Esophagus mucosa (tissue), 1 donor: ENCODE measurements around the gene PRKCE. TPM values are rescaled to one million over a fixed set of nuclear protein-coding genes. Genes with fewer than 3 reads are reported as not detected.

Experiments
- ATAC-seq: fragments of 200-7000 bp; cut with Tn5 transposase; one replicate; pipeline ENCODE4 v1.9.1; 2020
- total RNA-seq: library from RNA; stranded (reverse); gene quantifications from one replicate; pipeline ENCODE4 v1.2.4, GENCODE V29; 2023
- donor health status: DM: yes; HTN: yes; CAD: no.

Gene PRKCE
- total RNA-seq, 1 donor from 2014 or later: 13.1 TPM

DNA sequence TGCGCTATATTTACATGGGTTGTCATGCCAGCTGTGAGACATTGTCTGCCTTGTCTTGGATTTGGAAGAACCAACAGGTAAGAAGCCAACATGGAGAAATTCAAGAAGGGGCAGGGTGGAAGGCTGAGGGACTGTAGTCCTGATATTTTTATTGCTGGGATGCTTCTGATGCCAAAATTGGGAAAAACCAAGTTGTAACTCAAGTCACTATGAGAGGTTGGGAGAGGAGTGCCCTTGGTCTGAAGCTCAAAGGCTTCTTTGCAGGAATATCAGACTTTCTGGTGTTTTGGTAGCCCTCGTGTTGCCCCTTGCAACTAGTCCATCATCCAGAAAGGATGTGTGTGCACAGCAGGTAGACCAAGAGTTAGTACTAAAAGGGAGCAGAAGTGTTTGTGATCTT, 351.5 kb downstream of the PRKCE start:
- ATAC-seq: no peak

DNA sequence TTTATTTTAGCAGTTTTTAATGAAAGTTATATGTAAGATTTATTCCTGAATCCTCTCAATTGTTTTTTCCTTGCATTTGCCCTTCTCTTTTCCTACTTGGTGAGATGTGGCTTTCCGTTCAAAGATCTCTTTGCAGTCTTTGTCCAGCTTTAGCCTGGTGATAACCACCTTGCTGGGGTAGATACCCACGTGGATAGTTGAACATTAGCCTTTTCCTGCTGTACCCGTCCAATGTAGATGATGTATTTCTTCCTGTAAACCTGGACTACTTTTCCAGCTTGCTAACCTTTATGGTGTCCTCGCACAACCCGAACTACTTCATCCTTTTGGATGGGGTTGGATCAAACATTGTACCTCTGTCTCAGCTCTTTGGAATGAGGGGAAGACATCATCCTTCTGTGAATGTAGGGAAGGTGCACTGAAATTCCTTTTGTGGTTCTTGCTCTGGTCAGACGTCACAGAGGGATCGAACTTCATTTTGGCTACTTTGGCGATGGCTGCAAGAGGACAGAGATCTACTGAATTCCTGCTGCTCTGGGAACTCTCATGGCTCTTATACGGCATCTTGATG, 352.5 kb downstream of the PRKCE start:
- ATAC-seq: no peak

DNA sequence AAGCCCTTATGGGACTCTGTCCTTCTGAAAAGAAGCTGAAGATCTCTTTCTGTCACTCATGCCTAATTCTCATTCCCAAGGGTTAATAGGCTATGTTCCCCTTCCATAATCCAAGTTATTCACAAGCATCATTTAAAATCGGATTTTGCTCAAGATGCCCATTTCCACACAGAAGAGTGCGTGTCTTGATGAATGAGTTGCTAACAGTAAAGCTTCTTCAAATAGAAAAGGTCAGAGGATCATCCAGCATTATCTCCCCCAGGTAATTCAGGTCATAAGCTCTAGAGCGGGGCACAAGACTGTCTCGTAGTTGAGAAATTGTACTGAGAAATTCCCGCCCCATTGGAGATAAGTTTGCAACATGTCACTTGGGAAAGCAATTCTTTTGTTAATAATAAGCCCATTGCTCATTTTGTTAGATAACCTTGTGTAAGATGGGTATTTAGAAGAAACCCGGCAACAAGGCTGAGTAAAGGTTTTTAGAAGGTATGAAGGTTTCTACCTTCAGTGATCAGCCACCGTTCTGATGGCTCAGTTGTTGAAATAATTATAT, 355.1 kb downstream of the PRKCE start:
- no peak for ATAC-seq

DNA sequence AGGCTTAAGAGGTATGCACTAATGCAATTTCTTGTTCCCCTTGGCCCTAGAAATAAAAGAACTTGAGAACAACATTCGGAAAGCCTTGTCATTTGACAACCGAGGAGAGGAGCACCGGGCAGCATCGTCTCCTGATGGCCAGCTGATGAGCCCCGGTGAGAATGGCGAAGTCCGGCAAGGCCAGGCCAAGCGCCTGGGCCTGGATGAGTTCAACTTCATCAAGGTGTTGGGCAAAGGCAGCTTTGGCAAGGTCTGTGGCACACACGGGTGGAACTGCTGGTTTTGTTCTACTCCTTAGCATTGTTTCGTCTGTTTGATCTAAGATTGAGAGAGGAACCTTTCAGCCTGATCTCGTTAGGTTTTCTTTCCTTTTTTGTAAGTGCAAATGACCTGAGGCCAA, 355.9 kb downstream of the PRKCE start:
- no peak for ATAC-seq

DNA sequence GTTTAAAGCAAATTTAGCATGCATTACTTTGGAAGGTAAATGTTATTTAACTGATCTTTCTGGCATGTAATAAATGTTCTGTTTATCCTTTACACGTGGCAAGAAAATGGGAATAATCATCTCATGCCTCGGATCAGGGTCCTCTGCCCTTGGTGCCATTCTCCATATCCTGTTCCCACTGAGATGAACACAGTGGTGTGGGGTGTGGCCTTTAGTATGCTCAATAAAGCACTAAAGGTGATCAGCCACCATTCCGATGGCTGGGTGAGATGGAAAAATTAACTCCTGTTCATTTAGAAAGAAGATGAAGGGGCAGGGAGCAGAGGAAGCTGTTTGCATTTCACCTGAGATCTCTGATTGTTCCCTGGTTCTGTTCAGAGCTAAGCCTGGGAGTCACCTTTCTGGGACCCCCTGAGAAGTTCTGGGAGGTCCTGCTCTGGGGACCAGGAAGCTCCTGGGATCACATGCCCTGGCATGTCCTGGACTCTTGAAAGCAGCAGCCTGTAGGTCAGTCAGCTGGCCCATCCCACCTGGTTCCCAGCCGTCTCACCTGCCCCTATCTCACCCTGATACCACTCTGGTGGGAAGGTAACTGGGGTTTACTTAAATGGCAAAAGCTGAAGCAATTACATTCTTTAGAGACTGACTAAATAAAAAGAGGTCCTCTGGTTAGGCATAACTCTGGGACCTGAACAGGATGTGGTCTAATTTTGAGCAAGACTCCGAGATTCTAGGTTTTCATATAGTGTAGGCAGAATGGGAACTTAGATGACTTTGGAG, 356.8 kb downstream of the PRKCE start:
- ATAC-seq: no peak

DNA sequence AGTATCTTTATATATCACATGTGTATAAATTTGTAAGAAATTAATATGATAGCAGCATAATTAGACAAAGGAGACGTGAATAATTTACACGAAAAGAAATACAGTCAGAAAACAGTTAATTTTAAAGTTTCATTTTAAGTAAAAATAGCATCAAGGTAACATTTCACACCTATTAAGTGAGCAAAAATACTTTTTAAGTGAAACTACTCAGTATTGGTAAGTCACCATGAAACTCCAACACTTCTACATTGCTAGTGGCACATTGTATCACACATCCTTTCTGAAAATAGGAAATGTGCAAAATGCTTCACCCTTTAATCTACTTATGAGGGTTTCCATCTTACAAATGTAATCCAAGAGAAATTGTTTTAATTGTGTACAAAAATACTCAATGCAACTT, 357.8 kb downstream of the PRKCE start:
- ATAC-seq: no peak

DNA sequence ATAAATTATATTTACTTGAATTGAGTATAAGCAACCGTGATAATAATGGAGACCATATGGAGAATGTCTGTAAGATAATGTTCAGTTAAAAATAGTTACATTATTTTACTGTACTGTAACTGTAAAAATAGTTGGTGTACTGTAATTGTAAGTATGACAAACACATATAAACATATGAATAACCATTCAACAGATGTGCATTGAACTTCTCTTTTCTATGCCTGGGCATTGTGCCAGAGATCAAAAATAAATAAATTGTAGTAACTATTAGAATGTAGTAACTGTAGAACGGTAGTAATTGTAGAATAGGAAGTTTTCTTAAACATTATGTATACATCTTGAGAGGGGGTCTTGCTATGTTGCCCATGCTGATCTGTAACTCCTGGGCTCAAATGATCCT, 358.3 kb downstream of the PRKCE start:
- ATAC-seq: no peak

DNA sequence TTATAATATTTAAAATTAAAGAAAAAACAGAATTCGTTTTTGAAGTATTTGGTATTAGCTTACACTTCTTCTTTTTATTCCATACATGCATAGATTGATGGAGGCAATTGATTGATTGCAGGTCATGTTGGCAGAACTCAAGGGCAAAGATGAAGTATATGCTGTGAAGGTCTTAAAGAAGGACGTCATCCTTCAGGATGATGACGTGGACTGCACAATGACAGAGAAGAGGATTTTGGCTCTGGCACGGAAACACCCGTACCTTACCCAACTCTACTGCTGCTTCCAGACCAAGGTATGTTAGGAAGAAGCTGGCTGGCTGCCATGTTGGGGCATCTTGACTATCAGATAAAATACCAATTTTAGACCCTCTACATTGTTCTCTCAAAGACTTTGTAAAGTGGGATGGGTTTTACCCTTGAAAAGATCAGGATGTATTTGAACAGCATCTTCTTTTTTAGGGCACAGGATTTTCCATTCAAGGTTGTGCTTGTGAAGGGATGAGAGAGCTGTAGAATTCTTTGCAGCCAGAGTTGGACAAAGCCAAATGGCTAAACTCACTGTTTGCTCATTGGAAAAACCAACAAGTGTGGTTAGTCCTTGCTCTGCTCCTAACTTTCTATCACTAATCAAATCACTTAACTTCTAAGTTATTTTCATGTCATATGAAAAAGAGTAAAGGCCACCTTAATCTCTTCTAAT, 358.9 kb downstream of the PRKCE start:
- ATAC-seq: no peak

DNA sequence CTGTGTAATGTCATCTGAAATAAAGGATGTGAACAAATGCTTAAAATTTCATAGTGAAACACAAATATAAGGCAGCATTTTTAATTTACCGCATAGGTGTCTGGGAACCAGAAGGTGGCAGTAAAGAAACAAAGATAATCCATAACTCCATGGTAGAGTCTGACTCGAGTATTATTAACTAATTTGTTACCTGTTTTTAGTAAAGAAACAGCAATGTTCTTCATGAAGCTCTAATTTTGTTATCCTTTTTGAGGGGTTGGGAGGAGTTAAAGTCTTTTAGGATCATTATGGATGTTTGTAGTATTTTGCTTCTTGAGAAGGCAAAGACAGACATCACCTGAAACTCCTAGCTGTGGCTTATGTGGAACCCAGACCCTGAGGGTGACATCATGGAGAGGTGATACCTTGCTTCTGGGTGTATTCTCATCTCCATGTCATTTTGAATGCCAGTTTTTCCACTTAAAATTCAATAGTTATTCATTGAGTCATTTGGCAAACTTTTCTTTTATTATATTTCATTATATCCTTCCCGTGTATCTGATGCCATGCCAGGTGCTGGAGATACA, 359.5 kb downstream of the PRKCE start:
- peak; percentile 49 for ATAC-seq

DNA sequence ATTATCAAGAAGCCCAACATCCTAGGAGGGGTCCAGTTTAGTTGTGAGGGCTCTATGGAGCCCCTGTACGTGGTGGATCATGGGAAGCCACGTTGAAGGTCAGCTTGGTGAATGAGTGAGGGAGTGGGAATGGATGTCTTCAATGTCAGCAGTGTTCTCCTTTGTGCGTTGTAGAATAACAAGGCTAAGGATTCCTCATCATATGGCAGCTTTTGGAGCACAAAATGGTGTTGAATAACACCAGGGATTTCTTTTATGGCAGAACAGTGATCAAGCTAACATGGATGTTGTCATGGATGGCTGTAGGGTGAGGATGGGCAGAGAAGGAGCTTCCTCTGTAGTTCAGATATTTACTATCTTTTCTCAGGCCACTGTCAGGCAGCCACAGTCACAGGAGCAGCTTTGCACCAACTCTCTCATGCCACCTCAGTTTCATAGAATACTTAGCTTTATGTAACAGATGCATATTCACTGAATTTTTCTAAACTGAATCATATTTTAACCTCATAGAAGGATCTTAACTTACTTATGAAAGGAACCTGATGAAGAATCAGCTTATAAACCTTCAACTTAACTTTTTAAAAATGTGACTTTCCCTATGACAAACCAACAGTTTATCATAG, 361.3 kb downstream of the PRKCE start:
- no peak for ATAC-seq

DNA sequence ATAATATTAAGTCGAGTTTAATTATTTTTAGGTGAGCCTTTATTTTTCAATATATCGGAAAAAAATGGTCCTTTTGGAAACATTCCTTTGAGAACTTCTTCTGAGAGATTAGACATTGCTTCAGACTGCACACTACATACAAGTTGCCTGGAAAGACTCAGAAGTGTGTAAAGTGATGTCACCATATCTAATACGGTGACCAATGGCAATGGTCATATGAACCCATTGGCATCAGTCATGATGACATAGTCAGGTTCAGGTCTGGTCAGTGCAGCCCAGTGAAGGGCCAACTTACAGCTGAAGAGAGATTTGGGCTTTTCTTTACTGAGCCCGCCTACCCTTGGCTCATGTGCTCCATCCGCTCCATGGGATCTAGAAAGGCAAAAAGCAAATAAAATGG, 362.3 kb downstream of the PRKCE start:
- ATAC-seq: no peak

DNA sequence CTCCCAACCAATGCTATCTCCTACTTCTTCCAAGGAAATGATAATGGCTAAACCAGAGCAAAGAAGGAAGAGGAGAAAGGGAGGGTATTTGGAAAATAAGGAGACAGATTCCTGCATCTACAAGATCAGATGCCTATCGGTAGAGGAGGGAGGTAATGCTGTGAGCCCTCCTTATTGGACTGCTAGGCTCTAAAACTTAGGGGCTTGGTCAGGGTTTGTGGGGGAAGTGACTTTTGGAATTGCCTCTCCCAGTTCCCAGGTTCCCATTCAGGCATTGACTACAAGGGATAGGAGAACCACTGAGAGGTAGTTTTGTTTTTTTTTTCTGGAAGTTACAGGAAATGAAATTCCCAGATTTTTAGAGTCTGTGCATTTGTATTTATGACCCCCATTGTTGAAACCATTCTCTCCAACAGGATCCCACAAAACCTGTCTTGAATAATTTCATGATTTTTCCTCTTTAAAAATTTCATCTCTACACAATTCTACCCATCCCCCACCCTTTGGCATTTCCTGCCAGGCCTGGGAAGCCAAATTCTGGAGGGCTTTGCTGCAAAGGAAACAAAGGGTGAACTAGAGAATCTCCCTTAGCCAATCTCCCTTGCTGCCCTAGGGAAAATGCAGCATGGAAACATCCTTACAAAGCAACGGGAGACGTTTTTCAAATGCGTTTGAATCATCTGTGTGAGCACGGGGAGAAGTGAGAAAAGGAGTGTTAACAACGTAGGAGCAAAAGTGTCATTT, 363.6 kb downstream of the PRKCE start:
- ATAC-seq: no peak

DNA sequence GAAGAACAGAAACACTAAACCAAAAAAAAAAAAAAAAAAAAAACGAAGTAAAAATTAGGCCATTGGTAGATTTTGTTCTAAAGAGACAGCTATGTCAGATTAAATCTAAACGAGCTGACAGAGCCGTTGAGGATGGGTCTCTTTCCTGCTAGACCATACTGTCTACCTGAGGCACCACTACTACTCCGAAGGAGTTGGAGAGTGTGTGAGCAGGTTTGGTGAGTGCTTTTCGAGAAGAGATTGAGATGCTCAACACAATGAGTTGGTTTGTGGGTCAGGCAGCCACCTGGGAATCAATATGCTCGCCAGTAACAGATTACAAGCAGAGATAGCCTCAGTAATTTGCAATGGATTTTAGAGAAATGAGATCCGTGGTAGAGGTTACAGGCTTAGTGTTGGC, 364.2 kb downstream of the PRKCE start:
- ATAC-seq: no peak

DNA sequence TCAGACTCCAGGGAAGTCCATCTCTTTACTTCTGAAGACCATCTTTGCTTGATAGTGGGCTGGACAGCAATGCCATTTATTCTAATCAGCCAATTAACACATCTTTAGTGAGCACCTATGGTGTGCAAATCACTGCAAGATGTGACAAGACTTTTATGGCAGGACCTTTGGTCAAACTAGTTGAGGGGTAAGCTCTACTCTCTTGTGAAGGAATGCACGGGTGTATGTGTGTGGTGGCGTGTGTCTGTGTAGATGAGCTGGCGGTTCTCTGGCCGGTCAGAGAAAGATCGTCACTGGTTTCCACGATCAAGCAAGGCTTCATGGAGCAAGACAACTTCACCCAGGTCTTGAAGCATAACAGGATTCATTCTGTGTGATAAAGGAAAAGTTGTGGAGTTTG, 364.6 kb downstream of the PRKCE start:
- no peak for ATAC-seq

DNA sequence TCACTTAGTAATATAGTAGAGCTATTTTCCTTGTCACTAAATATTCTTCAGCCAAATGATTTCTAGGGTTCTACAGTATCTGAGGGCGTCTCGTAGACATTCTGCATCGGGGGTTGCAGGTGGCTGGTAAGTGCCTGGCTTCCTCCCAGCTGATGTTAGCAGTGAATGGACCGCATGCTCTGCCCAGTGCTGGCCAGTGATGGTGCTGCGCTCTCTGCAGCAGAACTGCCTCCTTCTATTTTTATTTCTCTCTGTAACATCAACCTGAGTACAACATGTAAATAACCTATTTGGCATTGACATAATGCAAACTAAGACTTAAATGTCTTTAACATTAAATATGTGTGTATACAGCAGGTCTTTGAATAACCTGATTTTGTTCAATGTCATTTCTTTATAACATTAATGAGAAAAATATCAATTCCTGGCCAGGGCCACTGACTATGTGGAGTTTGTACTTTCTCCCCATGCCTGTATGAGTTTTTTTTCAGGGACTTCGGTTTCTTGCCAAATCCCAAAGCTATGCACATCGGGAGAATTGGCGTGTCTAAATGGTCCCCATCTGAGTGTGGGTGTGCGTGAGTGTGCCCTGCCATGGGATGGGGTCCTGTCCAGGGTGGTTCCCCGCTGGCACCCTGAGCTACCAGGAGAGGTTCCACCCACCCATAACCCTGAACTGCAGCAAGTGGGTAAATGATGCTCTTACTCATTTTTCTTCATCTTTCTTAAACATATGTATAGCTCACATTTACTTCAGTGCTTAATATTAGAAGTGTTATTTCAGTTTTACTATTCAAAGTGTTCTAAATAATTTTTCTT, 367.5 kb downstream of the PRKCE start:
- no peak for ATAC-seq

DNA sequence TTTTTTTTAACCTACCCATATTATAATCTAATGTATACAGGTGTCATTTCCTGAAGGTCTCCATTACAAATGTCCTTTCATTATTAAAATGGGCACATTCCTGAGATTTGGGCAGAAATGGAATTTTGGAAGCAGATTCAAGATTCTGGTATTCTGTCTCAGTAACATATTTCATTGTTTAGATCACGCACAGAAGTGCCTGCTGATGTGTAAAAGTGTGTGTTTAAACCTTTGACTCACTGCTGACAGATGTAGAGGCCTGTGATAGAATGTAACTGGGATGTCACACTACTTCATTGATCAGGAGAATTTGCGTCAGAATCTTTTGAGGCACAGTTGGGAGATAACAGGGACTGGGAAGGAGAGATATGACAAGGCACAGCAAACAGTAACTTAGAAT, 368.9 kb downstream of the PRKCE start:
- ATAC-seq: no peak

DNA sequence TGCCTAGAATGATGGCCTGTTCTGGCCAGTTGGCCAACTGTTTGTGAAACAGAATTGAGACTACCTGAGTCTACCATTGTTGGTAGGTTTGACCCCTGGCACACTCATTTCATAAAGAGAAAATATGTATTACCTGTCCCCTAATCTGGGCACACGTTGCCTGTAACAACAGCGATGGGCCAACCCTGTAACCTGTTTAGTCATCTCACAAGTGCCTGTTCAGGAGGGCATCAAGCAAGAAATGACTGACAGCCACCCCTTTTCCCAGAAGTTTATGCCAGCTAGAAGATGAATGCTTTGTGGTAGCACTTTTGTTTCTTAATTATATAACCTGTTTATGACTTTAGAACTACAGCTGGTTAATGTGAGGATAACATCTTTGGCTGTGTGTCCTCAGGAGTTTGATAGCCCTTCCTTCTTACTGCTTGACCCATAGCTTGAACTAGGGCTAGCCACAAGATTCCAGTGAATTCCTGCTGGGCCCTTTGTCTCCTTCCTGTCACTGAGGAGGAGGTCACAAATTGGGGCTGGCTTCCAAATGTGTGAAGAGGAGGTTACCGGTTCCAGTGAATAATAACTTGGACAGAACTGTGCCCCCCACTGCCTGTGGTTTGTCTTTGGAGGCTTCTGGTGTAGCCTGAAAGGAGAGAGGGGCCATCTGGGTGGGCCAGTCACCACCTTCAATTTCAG, 371.8 kb downstream of the PRKCE start:
- no peak for ATAC-seq

DNA sequence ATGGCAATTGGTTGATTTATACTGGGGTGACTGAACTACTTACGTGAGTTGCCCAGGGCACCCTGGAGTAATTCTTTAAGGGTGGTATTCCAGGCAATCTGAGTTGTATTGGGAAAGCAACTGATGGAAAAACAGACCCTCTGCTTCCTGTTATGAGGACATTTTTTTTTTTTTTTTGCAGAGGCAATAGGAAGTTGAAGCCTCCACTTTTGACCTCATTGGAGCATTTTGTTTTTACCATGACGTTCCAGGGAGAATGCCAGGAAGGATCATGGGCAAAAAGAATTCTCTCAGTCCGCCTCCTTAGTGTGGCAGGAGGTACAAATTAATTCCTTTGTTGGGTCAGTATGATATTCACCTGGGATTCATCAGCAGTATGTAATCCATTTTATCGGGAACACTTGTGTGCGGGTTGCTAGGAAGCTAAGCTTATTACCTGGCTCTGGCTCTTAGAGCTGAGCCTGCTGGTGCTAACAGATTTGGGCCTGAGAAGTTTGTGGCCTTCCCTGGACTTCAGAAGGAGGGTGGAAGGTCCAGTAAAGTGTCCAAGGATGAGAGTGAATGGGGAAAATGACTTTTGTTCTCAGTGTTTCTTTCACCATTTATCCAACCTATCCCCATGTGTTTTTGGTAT, 372.8 kb downstream of the PRKCE start:
- ATAC-seq: no peak

DNA sequence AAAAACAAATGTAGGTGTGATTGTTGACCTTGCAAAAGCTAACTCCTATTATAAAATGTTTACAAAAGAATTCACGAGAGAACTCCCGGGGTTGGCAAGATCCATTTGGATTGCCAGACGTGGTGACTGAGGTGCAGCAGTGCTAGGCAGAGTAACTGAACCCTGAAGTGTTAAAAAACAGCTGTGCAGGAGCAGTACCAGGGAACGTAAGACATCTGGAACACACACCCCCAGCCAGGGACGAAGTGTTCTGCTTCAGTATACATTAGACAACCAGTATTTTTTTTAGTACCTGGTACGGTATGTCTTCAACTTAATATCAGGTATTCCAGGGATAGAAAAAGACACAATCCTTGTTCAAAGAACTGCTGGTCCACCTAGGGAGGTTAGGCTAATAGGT, 373.6 kb downstream of the PRKCE start:
- ATAC-seq: no peak

DNA sequence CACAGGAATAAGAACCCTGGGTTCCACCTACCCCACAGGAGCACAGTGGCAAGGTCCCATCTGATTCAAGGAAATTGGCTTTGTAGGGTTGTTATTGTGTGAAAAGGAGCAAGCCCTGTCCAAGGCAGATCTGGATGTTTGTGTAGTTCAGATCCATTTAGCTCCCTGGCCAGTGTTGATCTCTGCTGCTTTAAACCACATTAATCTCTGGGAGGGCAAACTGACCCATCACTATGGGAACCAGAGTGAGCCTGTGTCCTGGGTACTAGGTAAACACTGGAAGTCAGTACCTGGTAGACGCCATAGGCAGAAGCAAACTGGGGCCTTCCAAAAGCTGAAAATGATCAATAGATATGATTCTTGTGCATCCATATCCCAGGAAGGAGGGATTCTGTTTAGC, 374.2 kb downstream of the PRKCE start:
- no peak for ATAC-seq
